OCI-LY3 (cell line): ENCODE data around the gene UQCC2.

ENCODE experiments used
- CTCF ChIP-seq: fragments of 200-600, 300-600 bp; sonication (generic); IDR thresholded peaks from 2 replicates; pipeline ENCODE4 v1.5.1; 2014; ENCODE audit warnings: antibody characterized with exemption, low read length, low read depth
- EZH2phosphoT487 ChIP-seq: fragments of 200-600 bp; shearing (Covaris generic); IDR thresholded peaks from 2 replicates; pipeline ENCODE4 v1.6.1; 2018; ENCODE audit warnings: antibody characterized with exemption, mixed run types, low read depth

- TF ChIP-seq EZH2phosphoT487 = no peak
- TF ChIP-seq CTCF = no peak
Measured at GRCh38 chr6:33690766-33691165, 20.7 kb downstream of the UQCC2 start.
